ENCODE results near the gene GRIN3B.

The GRIN3B gene

GRCh38 chr19:982567-983170 lies 17.6 kb upstream of the GRIN3B start (continued):
- TF ChIP-seq ZBTB10 (tag by site-specific recombination; IDR thresholded peaks at IDR 0.05) (0 out of 2 replicates have a peak, but pooled peaks have one; percentile 42), ZNF768 (tag by site-specific recombination; IDR thresholded peaks at IDR 0.05) (no peak), ZNF18 (tag by site-specific recombination; IDR thresholded peaks at IDR 0.05) (no peak), TRIM28 (IDR thresholded peaks at IDR 0.05; ENCODE audit: borderline replicate concordance, low read length) (no peak), KLF17 (tag by site-specific recombination; IDR thresholded peaks at IDR 0.05) (peak; percentile 55; the same call in 1 of the 2 replicates), ZBTB20 (tag by site-specific recombination; IDR thresholded peaks at IDR 0.05) (peak; percentile 35; the same call in 1 of the 2 replicates), ZNF350 (tag by site-specific recombination; IDR thresholded peaks at IDR 0.05) (no peak), ZSCAN18 (tag by site-specific recombination; IDR thresholded peaks at IDR 0.05) (no peak), AEBP2 (tag by site-specific recombination; IDR thresholded peaks at IDR 0.05; ENCODE audit: borderline replicate concordance) (no peak), ZNF341 (tag by site-specific recombination; IDR thresholded peaks at IDR 0.05; ENCODE audit: low read depth) (peak; percentile 89), ZNF398 (tag by site-specific recombination; IDR thresholded peaks at IDR 0.05) (no peak), ZNF670 (tag by site-specific recombination; IDR thresholded peaks at IDR 0.05; ENCODE audit: low read depth) (no peak), ATF2 (tag by site-specific recombination; IDR thresholded peaks at IDR 0.05; ENCODE audit: low read depth) (no peak), SP7 (tag by site-specific recombination; IDR thresholded peaks at IDR 0.05) (0 out of 2 replicates have a peak, but pooled peaks have one; percentile 53), ZNF792 (tag by site-specific recombination; IDR thresholded peaks at IDR 0.05) (no peak), ZNF791 (tag by site-specific recombination; IDR thresholded peaks at IDR 0.05) (no peak), ZBTB6 (tag by site-specific recombination; IDR thresholded peaks at IDR 0.05) (0 out of 2 replicates have a peak, but pooled peaks have one; percentile 11), ZBTB17 (tag by site-specific recombination; IDR thresholded peaks at IDR 0.05) (no peak), ZNF639 (tag by site-specific recombination; IDR thresholded peaks at IDR 0.05) (no peak), ZNF600 (tag by site-specific recombination; IDR thresholded peaks at IDR 0.05) (peak; percentile 33; the same call in 1 of the 2 replicates), ZNF510 (tag by site-specific recombination; IDR thresholded peaks at IDR 0.05; ENCODE audit: insufficient replicate concordance) (no peak), ZFP41 (tag by site-specific recombination; IDR thresholded peaks at IDR 0.05; ENCODE audit: borderline replicate concordance) (no peak), SALL2 (tag by site-specific recombination; IDR thresholded peaks at IDR 0.05; ENCODE audit: borderline replicate concordance) (no peak), GLIS1 (tag by site-specific recombination; IDR thresholded peaks at IDR 0.05) (peak; percentile 22; the same call in 1 of the 2 replicates)
